HG02970 (cell line): ENCODE measurements around the gene TNS1.

Experiments
- ATAC-seq: cut with Tn5 transposase; IDR thresholded peaks from one replicate; pipeline ENCODE4 v1.9.1; 2021; ENCODE audit warnings: mild to moderate bottlenecking, moderate library complexity, moderate number of reproducible peaks; ENCODE audit not compliant: unreplicated experiment, low FRiP score

Gene TNS1

GRCh38 chr2:217947383-217948350 is 55.1 kb downstream of the TNS1 start:
- ATAC-seq, result no peak

- ATAC-seq, result no peak
Observed at GRCh38 chr2:217946051-217946450, 56.7 kb downstream of the TNS1 start.

GRCh38 chr2:217945530-217945929 is 57.3 kb downstream of the TNS1 start:
- ATAC-seq, result no peak

GRCh38 chr2:217944923-217945322 is 57.9 kb downstream of the TNS1 start:
- no peak for ATAC-seq

GRCh38 chr2:217944366-217944765 is 58.4 kb downstream of the TNS1 start:
- no peak for ATAC-seq

- no peak for ATAC-seq
Observed at GRCh38 chr2:217943446-217944321, 59.1 kb downstream of the TNS1 start.

GRCh38 chr2:217942731-217943335 is 60.0 kb downstream of the TNS1 start:
- no peak for ATAC-seq

- no peak for ATAC-seq
Observed at GRCh38 chr2:217941886-217942728, 60.7 kb downstream of the TNS1 start.

GRCh38 chr2:217941339-217941738 is 61.5 kb downstream of the TNS1 start:
- no peak for ATAC-seq

GRCh38 chr2:217940261-217941220 is 62.3 kb downstream of the TNS1 start:
- ATAC-seq, result no peak

- no peak for ATAC-seq
Observed at GRCh38 chr2:217939629-217940245, 63.1 kb downstream of the TNS1 start.

GRCh38 chr2:217939220-217939619 is 63.6 kb downstream of the TNS1 start:
- no peak for ATAC-seq

- no peak for ATAC-seq
Observed at GRCh38 chr2:217938036-217938435, 64.8 kb downstream of the TNS1 start.

GRCh38 chr2:217937446-217937845 is 65.3 kb downstream of the TNS1 start:
- no peak for ATAC-seq

GRCh38 chr2:217936952-217937351 is 65.8 kb downstream of the TNS1 start:
- no peak for ATAC-seq

GRCh38 chr2:217935901-217936684 is 66.7 kb downstream of the TNS1 start:
- no peak for ATAC-seq

- no peak for ATAC-seq
Observed at GRCh38 chr2:217935235-217935879, 67.4 kb downstream of the TNS1 start.
